Breast epithelium (tissue), 4 donors: ENCODE results near the gene RIMBP2. TPM values are rescaled to one million over a fixed set of nuclear protein-coding genes. Genes with fewer than 3 reads are reported as not detected.

Experiments
- DNase-seq, 2 donors: peaks; one replicate each; pipeline ENCODE4 v3.0.0-alpha.2; 2019; ENCODE audit warnings: low spot score in 2 of 2
- H3K27ac ChIP-seq, 2 donors: fragments of 200-600 bp; sonication (generic) in 1 of 2; one replicate each; pipeline ENCODE4 v1.5.1; 2016 to 2019; ENCODE audit warnings: mild to moderate bottlenecking in 1 of 2
- H3K27me3 ChIP-seq, 2 donors: fragments of 200-600 bp; sonication (generic) in 1 of 2; one replicate each; pipeline versions ENCODE4 v1.5.1 to v1.6.0; 2017 to 2019; ENCODE audit warnings: control low read depth in 1 of 2, mild to moderate bottlenecking in 1 of 2
- H3K36me3 ChIP-seq: fragments of 200-600 bp; one replicate; pipeline ENCODE4 v1.5.1; 2019
- H3K4me1 ChIP-seq, 2 donors: fragments of 200-600 bp; sonication (generic); one replicate each; pipeline ENCODE4 v1.5.1; 2016 to 2019; ENCODE audit warnings: control low read depth in 1 of 2
- H3K4me3 ChIP-seq, 3 donors: fragments of 200-600 bp; sonication (generic); 1 replicate in 2 of 3; 2 replicates in 1 of 3; pipeline ENCODE4 v1.5.1; 2016 to 2019; ENCODE audit warnings: mild to moderate bottlenecking in 3 of 3, moderate library complexity in 2 of 3
- H3K9me3 ChIP-seq, 2 donors: fragments of 200-600 bp; sonication (generic) in 1 of 2; one replicate each; pipeline ENCODE4 v1.5.1; 2016 to 2019; ENCODE audit warnings: control low read depth in 1 of 2
- CTCF ChIP-seq, 3 donors: fragments of 450-650 bp; IDR thresholded peaks; one replicate each; pipeline ENCODE4 v1.5.1; 2016 to 2017; ENCODE audit warnings: antibody characterized with exemption in 3 of 3, mild to moderate bottlenecking in 3 of 3, moderate library complexity in 3 of 3
- POLR2A ChIP-seq: fragments of 450-650 bp; IDR thresholded peaks from one replicate; pipeline ENCODE4 v1.6.1; 2016; ENCODE audit warnings: antibody characterized with exemption, mild to moderate bottlenecking, moderate library complexity
- POLR2AphosphoS5 ChIP-seq, 3 donors: sonication (generic); formaldehyde crosslinking; IDR thresholded peaks; one replicate each; pipeline ENCODE4 v1.6.1; 2017; ENCODE audit warnings: antibody characterized with exemption in 3 of 3
- intact Hi-C: fragments of 100-400 bp; cut with DNase I; formaldehyde crosslinking; loops from one replicate; pipeline ENCODE4 v1.15.1; 2023; ENCODE audit warnings: low total_unique reads
- total RNA-seq, 3 donors: library from RNA; depleted of rRNA; stranded (reverse); fragments of >200 nt; gene quantifications; one replicate each; pipeline ENCODE4 v1.1.0, GENCODE V29; 2016

RIMBP2 gene
- total RNA-seq, 3 donors from 2014 or later, result under 0.01 to 0.59 (median under 0.01) TPM

GRCh38 chr12:130625201-130625600 is 90.9 kb downstream of the RIMBP2 start:
- Histone ChIP-seq H3K9me3 (peaks cover 7 to 19% of the 10 kb centered on the region in 2 donors), H3K4me1 (no peaks in the 10 kb centered on the region), H3K27me3 (no peaks in the 10 kb centered on the region), H3K4me3 (no peak overlapping the region), H3K36me3 (no peaks in the 10 kb centered on the region), H3K27ac (no peak overlapping the region)
- TF ChIP-seq POLR2AphosphoS5 (IDR thresholded peaks at IDR 0.05) (no peak), POLR2A (no peak), CTCF (IDR thresholded peaks at IDR 0.05) (no peak)
- no peak for DNase-seq
- intact Hi-C loops, result no loop called here

GRCh38 chr12:130622803-130623202 is 93.3 kb downstream of the RIMBP2 start:
- no peaks in the 10 kb centered on the region for H3K36me3 ChIP-seq
- H3K4me1 ChIP-seq, result no peaks in the 10 kb centered on the region
- H3K27me3 ChIP-seq, result no peaks in the 10 kb centered on the region
- intact Hi-C loops, result no loop called here
- DNase-seq, result no peak
- no peak overlapping the region for H3K27ac ChIP-seq
- peaks cover 11 to 19% of the 10 kb centered on the region in 2 donors for H3K9me3 ChIP-seq
- no peak overlapping the region for H3K4me3 ChIP-seq
- no peak for TF ChIP-seq CTCF (IDR thresholded peaks at IDR 0.05)
- no peak for TF ChIP-seq POLR2A
- TF ChIP-seq POLR2AphosphoS5 (IDR thresholded peaks at IDR 0.05), result no peak

- no peak for TF ChIP-seq CTCF (IDR thresholded peaks at IDR 0.05)
- TF ChIP-seq POLR2A, result no peak
- no peak for TF ChIP-seq POLR2AphosphoS5 (IDR thresholded peaks at IDR 0.05)
- Histone ChIP-seq H3K27me3 (no peaks in the 10 kb centered on the region), H3K27ac (no peak overlapping the region), H3K9me3 (peaks cover 8 to 19% of the 10 kb centered on the region in 2 donors), H3K36me3 (no peaks in the 10 kb centered on the region), H3K4me3 (no peak overlapping the region), H3K4me1 (no peaks in the 10 kb centered on the region)
- intact Hi-C loops, result no loop called here
- no peak for DNase-seq
Measured at GRCh38 chr12:130621696-130622298, 94.3 kb downstream of the RIMBP2 start.

GRCh38 chr12:130620756-130621155 is 95.3 kb downstream of the RIMBP2 start:
- no peaks in the 10 kb centered on the region for H3K36me3 ChIP-seq
- TF ChIP-seq POLR2A (no peak), POLR2AphosphoS5 (IDR thresholded peaks at IDR 0.05) (no peak), CTCF (IDR thresholded peaks at IDR 0.05) (no peak)
- H3K4me3 ChIP-seq, result no peak overlapping the region
- no peaks in the 10 kb centered on the region for H3K27me3 ChIP-seq
- no peaks in the 10 kb centered on the region for H3K4me1 ChIP-seq
- intact Hi-C loops, result no loop called here
- no peak for DNase-seq
- H3K9me3 ChIP-seq, result peaks cover 8 to 19% of the 10 kb centered on the region in 2 donors
- no peak overlapping the region for H3K27ac ChIP-seq

- intact Hi-C loops, result no loop called here
- TF ChIP-seq POLR2AphosphoS5 (IDR thresholded peaks at IDR 0.05), result no peak
- no peak for TF ChIP-seq POLR2A
- no peak for TF ChIP-seq CTCF (IDR thresholded peaks at IDR 0.05)
Measured at GRCh38 chr12:130620281-130620680, 95.8 kb downstream of the RIMBP2 start.

More at GRCh38 chr12:130620281-130620680, 95.8 kb downstream of the RIMBP2 start:
- DNase-seq, result no peak
- H3K36me3 ChIP-seq, result no peaks in the 10 kb centered on the region
- peaks cover 8 to 19% of the 10 kb centered on the region in 2 donors for H3K9me3 ChIP-seq
- H3K27me3 ChIP-seq, result no peaks in the 10 kb centered on the region
- H3K4me1 ChIP-seq, result no peaks in the 10 kb centered on the region
- no peak overlapping the region for H3K4me3 ChIP-seq
- no peak overlapping the region for H3K27ac ChIP-seq
